Measurements from ENCODE around the gene CCDC138. TPM values are rescaled to one million over a fixed set of nuclear protein-coding genes. Genes with fewer than 3 reads are reported as not detected.

Gene CCDC138
- total RNA-seq, 4 donors from 2014 or later, result 1.5 to 2.7 (median 2.1) TPM

DNA sequence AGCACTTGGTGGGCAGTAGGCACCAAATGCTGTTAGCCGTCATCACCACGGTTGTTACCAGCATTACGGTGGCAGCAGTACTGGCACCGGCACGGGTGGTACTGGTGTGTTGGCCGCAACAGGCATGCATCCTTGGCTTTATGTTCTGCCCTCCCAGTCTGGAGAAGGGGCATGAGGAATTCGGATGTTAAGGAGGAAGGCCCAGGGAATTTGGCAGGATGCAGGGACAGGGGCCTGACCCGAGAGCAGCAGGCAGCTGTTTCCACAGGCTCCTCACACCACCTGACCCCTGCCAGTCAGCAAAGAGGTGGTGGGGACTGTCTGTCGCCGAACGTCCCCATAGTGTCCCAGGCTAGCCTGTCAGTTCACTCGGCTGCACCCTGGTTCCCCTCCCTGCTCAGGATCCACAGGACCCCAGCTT lies 123.5 kb downstream of the CCDC138 start:
- Histone ChIP-seq H3K27me3 (no peaks in the 10 kb centered on the region), H3K4me1 (peaks cover 0 to 10% (median 0%) of the 10 kb centered on the region in 3 donors), H3K36me3 (no peaks in the 10 kb centered on the region), H3K27ac (no peak overlapping the region), H3K4me3 (no peak overlapping the region), H3K9me3 (no peaks in the 10 kb centered on the region)
- TF ChIP-seq, protein P1, sequence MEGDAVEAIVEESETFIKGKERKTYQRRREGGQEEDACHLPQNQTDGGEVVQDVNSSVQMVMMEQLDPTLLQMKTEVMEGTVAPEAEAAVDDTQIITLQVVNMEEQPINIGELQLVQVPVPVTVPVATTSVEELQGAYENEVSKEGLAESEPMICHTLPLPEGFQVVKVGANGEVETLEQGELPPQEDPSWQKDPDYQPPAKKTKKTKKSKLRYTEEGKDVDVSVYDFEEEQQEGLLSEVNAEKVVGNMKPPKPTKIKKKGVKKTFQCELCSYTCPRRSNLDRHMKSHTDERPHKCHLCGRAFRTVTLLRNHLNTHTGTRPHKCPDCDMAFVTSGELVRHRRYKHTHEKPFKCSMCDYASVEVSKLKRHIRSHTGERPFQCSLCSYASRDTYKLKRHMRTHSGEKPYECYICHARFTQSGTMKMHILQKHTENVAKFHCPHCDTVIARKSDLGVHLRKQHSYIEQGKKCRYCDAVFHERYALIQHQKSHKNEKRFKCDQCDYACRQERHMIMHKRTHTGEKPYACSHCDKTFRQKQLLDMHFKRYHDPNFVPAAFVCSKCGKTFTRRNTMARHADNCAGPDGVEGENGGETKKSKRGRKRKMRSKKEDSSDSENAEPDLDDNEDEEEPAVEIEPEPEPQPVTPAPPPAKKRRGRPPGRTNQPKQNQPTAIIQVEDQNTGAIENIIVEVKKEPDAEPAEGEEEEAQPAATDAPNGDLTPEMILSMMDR (IDR thresholded peaks at IDR 0.05), result no peak
- no peak for TF ChIP-seq EP300 (IDR thresholded peaks at IDR 0.05)
- TF ChIP-seq POLR2A (IDR thresholded peaks at IDR 0.05), result no peak
- TF ChIP-seq POLR2AphosphoS5 (IDR thresholded peaks at IDR 0.05), result no peak
- WGBS, 2 donors (ENCODE audit: low coverage in 1 of 2), result 81 to 97% methylated on average over 4 to 6 of the region's 12 CpGs
- ATAC-seq, result no peak

DNA sequence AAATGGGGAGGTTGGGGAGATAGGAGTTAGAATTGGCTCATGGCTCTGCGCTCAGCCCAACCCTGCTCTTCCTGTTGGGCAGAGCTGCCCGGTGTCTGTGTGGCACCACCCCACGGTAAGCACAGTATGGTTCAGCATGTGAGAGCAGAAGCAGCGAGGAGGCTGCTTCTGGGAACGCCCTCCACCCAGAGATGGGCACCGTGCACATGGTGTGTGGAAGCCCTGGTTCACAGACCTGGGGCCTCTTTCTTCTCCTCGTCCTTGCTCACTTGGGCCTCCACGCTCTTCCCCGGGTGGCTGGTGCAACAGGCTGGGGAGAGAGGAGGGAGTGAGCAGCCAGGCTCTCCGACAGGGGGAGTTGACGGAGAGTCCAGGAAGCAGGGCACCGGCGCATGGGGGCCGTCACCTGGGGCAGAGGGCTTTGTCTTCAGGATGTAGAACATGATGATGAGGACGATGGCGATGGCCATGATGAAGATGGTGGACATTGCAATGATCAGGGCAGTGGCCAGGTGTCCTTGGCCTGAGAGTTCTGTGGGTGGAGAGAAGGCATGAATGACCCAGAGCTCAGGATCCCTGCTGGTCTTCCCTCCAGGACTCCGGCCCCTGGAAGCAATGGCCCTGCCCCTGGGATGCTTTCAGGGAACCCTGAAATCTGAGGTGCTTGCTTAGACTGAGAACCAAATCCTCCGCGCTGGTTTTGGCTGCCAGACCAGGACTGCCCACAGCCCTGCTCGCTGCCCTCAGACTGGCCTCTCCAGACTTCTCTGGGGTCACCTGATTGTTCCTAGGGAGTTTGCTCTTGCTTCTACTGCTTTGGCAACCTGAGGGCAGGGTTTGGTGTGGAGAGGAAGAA lies 124.2 kb downstream of the CCDC138 start:
- 69 to 100% methylated on average over 3 to 4 of the region's 20 CpGs for WGBS, 2 donors (ENCODE audit: low coverage in 1 of 2)
- H3K4me3 ChIP-seq, result no peak overlapping the region
- ATAC-seq, result no peak

DNA sequence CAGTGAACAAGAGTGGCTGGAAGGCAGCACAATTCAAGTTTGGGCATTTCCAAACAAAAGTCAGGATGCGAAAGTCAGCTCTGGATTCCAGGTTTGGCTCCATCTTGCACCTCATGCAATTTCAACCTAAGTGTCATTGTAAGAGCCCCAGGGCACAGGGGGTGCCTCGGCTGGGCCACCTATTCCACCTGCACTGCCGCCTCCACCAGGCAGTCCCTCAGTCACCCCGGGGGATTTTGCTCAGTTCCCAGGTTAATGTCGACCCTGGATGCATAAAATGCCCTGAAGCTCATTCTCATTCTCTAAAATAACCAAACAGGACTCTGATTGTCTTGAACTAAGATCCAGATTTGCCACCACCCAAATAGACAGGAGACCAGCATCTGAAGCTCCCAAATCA lies 124.8 kb downstream of the CCDC138 start:
- H3K4me3 ChIP-seq, result no peak overlapping the region
- no peaks in the 10 kb centered on the region for H3K27me3 ChIP-seq
- 100% methylated on average over 1 to 3 of the region's 5 CpGs for WGBS, 2 donors (ENCODE audit: low coverage in 1 of 2)
- H3K4me1 ChIP-seq, result peaks cover 0 to under 1% (median 0%) of the 10 kb centered on the region in 3 donors
- no peak overlapping the region for H3K27ac ChIP-seq
- ATAC-seq, result no peak
- H3K36me3 ChIP-seq, result no peaks in the 10 kb centered on the region
- TF ChIP-seq POLR2A (IDR thresholded peaks at IDR 0.05) (no peak), POLR2AphosphoS5 (IDR thresholded peaks at IDR 0.05) (no peak), EP300 (IDR thresholded peaks at IDR 0.05) (no peak)
- TF ChIP-seq, protein P1 (IDR thresholded peaks at IDR 0.05), result no peak
- H3K9me3 ChIP-seq, result no peaks in the 10 kb centered on the region

More for the DNA sequence above, 124.2 kb downstream of the CCDC138 start:
- Histone ChIP-seq H3K27me3 (no peaks in the 10 kb centered on the region), H3K27ac (no peak overlapping the region), H3K36me3 (no peaks in the 10 kb centered on the region), H3K9me3 (no peaks in the 10 kb centered on the region), H3K4me1 (peaks cover 0 to 3% (median 0%) of the 10 kb centered on the region in 3 donors)
- TF ChIP-seq, protein P1 (IDR thresholded peaks at IDR 0.05), result no peak
- TF ChIP-seq POLR2A (IDR thresholded peaks at IDR 0.05) (no peak), EP300 (IDR thresholded peaks at IDR 0.05) (no peak), POLR2AphosphoS5 (IDR thresholded peaks at IDR 0.05) (no peak)

DNA sequence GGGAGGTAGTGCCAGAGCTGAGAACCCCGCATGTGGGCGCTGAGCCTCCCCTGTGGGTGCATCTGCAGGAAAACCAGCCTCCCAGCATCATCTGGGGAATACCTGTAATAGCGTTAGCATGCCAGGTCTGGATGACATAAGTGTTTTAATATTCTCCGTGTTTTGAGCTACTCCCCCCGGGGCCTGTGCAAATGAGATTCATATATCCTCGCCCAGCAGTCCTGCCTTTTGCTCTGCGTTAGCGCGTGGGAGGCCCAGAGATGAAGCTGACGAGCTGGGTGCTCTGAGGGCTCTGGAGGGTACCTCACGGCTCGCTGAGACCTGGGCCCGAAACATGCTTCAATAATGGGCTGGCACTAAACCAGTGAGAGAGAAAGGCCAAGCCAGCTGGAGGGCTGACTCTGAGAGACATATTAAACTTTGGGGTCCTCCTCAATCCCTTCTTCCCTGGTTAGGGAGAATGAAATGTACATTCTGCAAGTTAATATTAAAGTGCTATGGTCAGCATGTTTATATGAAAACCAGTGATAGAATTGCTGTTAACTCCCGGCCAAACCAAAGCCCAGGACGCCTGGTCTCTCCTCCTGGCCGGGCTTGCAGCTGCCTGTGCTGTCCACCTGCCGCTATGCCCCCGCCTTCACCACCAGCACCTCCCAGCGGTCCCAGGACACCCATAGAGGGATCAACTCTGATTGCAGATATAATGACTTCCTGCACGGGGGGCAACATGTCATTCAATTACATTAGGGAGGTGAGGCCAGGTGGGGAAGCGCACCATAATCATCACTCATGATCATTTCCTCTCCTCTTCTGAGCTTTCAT lies 125.4 kb downstream of the CCDC138 start:
- H3K27me3 ChIP-seq, result no peaks in the 10 kb centered on the region
- H3K27ac ChIP-seq, result no peak overlapping the region
- H3K36me3 ChIP-seq, result no peaks in the 10 kb centered on the region
- peaks cover 0 to 6% (median 0%) of the 10 kb centered on the region in 3 donors for H3K4me1 ChIP-seq
- no peak for ATAC-seq
- H3K9me3 ChIP-seq, result no peaks in the 10 kb centered on the region
- TF ChIP-seq, protein P1 (IDR thresholded peaks at IDR 0.05), result no peak
- TF ChIP-seq EP300 (IDR thresholded peaks at IDR 0.05) (no peak), POLR2A (IDR thresholded peaks at IDR 0.05) (no peak), POLR2AphosphoS5 (IDR thresholded peaks at IDR 0.05) (no peak)
- H3K4me3 ChIP-seq, result no peak overlapping the region
- WGBS, 2 donors (ENCODE audit: low coverage in 1 of 2), result 63 to 85% methylated on average over 5 to 9 of the region's 21 CpGs

All from gastroesophageal sphincter (tissue), 4 donors.